Mucosa of descending colon (tissue), 3 donors: ENCODE data around the gene ARHGEF39. TPM values are rescaled to one million over a fixed set of nuclear protein-coding genes. Genes with fewer than 3 reads are reported as not detected.

Source experiments
- ATAC-seq: fragments of 200-7000 bp; cut with Tn5 transposase; one replicate; pipeline ENCODE4 v1.9.1; 2020; ENCODE audit warnings: mild to moderate bottlenecking, moderate library complexity
- DNase-seq, 3 donors: peaks; one replicate each; pipeline ENCODE4 v3.0.0-alpha.2; 2020
- H3K36me3 ChIP-seq: fragments of 200-600 bp; one replicate; pipeline ENCODE4 v1.8.0; 2021; ENCODE audit warnings: low read depth, mild to moderate bottlenecking
- H3K4me1 ChIP-seq: fragments of 200-600 bp; one replicate; pipeline ENCODE4 v1.8.0; 2021; ENCODE audit warnings: low read depth, mild to moderate bottlenecking
- H3K4me3 ChIP-seq: fragments of 200-600 bp; one replicate; pipeline ENCODE4 v1.8.0; 2021; ENCODE audit warnings: mild to moderate bottlenecking
- H3K9me3 ChIP-seq: fragments of 200-600 bp; one replicate; pipeline ENCODE4 v1.8.0; 2021; ENCODE audit warnings: mild to moderate bottlenecking
- intact Hi-C, 2 donors: fragments of 100-400 bp; cut with DNase I in 1 of 2; cut with micrococcal nuclease in 1 of 2; formaldehyde crosslinking; loops; one replicate each; pipeline versions ENCODE4 v1.11.0 to v1.11.1; 2022; cut with DNase I, micrococcal nuclease
- total RNA-seq, 3 donors: library from RNA; stranded (reverse); fragmentation: NEBNext Ultra II Directional in 2 of 3; extraction: Animal tissue kit (Norgen Biotek cat#: 25700) in 2 of 3; gene quantifications; one replicate each; pipeline versions ENCODE4 v1.2.1 to v1.2.4, GENCODE V29; 2021 to 2023
- TF ChIP-seq, protein P1 (sequence below): fragments of 200-600 bp; IDR thresholded peaks from one replicate; pipeline ENCODE4 v1.8.0; 2022; ENCODE audit warnings: antibody characterized with exemption, mild to moderate bottlenecking
- donor health status: DM: no; HTN: no; CAD: no; lungs with moderate emphysema.
- donor health status: DM: no; HTN: no; CAD: no.
- donor health status: DM: no; HTN: yes; CAD: no.

Gene ARHGEF39
- total RNA-seq, 3 donors from 2014 or later: 2.6 to 10.3 (median 6.4) TPM

- intact Hi-C loops: no loop called here
These were observed 15.5 kb upstream of the ARHGEF39 start for GRCh38 chr9:35680331-35681105.

DNA sequence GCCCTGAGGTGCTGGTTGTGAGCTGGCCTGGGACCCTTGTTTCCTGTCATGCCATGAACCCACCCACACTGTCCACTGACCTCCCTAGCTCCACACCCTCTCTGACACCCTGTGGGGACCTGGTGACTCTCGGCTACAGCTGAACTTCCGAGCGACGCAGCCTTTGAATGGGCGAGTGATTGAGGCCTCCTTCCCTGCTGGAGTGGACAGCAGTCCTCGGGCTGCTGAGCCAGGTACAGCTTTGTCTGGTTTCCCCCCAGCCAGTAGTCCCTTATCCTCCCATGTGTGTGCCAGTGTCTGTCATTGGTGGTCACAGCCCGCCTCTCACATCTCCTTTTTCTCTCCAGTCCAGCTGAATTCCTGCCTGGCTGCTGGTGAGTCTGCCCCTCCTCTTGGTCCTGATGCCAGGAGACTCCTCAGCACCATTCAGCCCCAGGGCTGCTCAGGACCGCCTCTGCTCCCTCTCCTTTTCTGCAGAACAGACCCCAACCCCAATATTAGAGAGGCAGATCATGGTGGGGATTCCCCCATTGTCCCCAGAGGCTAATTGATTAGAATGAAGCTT is 14.9 kb upstream of the ARHGEF39 start:
- ATAC-seq: no peak
- Histone ChIP-seq H3K9me3 (no peaks in the 10 kb centered on the region), H3K4me1 (peaks cover 11% of the 10 kb centered on the region), H3K4me3 (no peak overlapping the region), H3K36me3 (no peaks in the 10 kb centered on the region)
- TF ChIP-seq, protein P1, sequence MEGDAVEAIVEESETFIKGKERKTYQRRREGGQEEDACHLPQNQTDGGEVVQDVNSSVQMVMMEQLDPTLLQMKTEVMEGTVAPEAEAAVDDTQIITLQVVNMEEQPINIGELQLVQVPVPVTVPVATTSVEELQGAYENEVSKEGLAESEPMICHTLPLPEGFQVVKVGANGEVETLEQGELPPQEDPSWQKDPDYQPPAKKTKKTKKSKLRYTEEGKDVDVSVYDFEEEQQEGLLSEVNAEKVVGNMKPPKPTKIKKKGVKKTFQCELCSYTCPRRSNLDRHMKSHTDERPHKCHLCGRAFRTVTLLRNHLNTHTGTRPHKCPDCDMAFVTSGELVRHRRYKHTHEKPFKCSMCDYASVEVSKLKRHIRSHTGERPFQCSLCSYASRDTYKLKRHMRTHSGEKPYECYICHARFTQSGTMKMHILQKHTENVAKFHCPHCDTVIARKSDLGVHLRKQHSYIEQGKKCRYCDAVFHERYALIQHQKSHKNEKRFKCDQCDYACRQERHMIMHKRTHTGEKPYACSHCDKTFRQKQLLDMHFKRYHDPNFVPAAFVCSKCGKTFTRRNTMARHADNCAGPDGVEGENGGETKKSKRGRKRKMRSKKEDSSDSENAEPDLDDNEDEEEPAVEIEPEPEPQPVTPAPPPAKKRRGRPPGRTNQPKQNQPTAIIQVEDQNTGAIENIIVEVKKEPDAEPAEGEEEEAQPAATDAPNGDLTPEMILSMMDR: no peak
- intact Hi-C loops: no loop called here
- DNase-seq: peak in 1 of 3 donors; percentile 42

More at GRCh38 chr9:35680331-35681105, 15.5 kb upstream of the ARHGEF39 start:
- peak; percentile 22 for ATAC-seq
- Histone ChIP-seq H3K9me3 (no peaks in the 10 kb centered on the region), H3K4me3 (no peak overlapping the region), H3K4me1 (peaks cover 8% of the 10 kb centered on the region), H3K36me3 (no peaks in the 10 kb centered on the region)
- peak in 1 of 3 donors; percentile 23 for DNase-seq
- TF ChIP-seq, protein P1: no peak

DNA sequence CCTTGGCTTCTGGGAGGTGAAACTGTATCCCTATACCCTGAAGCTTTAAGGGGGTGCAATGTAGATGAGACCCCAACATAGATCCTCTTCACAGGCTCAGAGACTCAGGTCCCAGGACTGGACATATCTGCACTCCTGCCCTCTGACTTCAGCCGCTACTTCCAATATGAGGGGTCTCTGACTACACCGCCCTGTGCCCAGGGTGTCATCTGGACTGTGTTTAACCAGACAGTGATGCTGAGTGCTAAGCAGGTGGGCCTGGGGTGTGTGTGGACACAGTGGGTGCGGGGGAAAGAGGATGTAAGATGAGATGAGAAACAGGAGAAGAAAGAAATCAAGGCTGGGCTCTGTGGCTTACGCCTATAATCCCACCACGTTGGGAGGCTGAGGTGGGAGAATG is 14.1 kb upstream of the ARHGEF39 start:
- Histone ChIP-seq H3K4me1 (peaks cover 11% of the 10 kb centered on the region), H3K36me3 (no peaks in the 10 kb centered on the region), H3K9me3 (no peaks in the 10 kb centered on the region), H3K4me3 (no peak overlapping the region)
- DNase-seq (peak in 1 of 3 donors; percentile 6), ATAC-seq (no peak)
- intact Hi-C loops: no loop called here
- TF ChIP-seq, protein P1: no peak

- Histone ChIP-seq H3K36me3 (no peaks in the 10 kb centered on the region), H3K4me3 (no peak overlapping the region), H3K4me1 (peaks cover 16% of the 10 kb centered on the region), H3K9me3 (no peaks in the 10 kb centered on the region)
- intact Hi-C loops: no loop called here
- peak; percentile 69 for ATAC-seq
- TF ChIP-seq, protein P1: no peak
- peak; percentile 49 to 75 (median 65) for DNase-seq
These were observed 10.9 kb upstream of the ARHGEF39 start for GRCh38 chr9:35675732-35676392.

- peak in 1 of 3 donors; percentile 36 for DNase-seq
These were observed 10.2 kb upstream of the ARHGEF39 start for GRCh38 chr9:35675204-35675603.

More at GRCh38 chr9:35675204-35675603, 10.2 kb upstream of the ARHGEF39 start:
- TF ChIP-seq, protein P1: no peak
- peaks cover 16% of the 10 kb centered on the region for H3K4me1 ChIP-seq
- ATAC-seq: peak; percentile 35
- H3K4me3 ChIP-seq: no peak overlapping the region
- no peaks in the 10 kb centered on the region for H3K9me3 ChIP-seq
- intact Hi-C loops: no loop called here
- H3K36me3 ChIP-seq: no peaks in the 10 kb centered on the region
